GM11168 (cell line): ENCODE measurements around the gene ARHGEF25.
"Not testable (repeated sequence)": the region's sequence is repeated elsewhere in the genome, so short reads cannot be mapped to it uniquely, and the experiment has no call there.

ENCODE experiments used
- in situ Hi-C: fragments of 300-500 bp; cut with MboI; formaldehyde crosslinking; loops from one replicate; pipeline ENCODE4 v1.12.0; 2022; ENCODE audit warnings: low sequenced_read_pairs; ENCODE audit not compliant: unreplicated experiment

Gene ARHGEF25

DNA sequence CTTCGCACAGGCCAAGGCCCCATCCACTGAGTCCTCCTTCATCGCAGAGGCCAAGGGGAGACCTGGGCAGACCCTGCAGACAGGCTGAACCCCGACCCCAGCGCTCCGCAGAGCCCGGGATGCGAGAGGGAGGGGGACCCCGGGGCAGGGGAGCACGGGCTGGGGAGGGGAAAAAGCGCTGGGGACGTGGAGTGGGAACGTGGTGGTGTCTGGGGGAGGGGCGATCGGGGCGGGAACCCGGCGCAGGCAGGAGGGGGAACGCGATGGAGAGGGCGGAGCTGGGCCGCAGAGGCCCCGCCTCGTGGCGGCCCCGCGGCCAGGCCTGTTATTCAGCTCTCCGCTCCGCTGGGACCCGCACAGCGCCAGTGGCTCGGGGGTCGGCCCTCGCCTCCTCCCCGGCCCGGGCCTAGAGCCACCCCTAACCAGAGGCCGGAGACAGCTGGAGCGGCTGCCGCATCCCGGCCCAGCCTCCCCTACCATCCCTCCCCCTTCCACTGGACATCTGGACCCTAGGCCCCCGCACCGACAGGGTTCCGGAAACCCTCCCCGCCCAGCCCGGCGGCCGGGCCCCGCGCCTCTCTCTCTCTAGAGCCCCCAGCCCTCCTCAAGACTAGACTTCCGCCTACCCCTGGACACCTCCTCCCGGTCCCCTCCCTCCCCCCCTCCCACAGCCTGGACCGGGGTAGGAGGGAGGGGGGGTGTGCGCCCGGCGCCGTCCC is at the start of gene ARHGEF25:
Gene ARHGEF25, plus strand, starts transcription at position 328 of the 719 bp plus-strand sequence. CDS start 460 bp downstream, outside the sequence.
- in situ Hi-C loops: no loop called here

DNA sequence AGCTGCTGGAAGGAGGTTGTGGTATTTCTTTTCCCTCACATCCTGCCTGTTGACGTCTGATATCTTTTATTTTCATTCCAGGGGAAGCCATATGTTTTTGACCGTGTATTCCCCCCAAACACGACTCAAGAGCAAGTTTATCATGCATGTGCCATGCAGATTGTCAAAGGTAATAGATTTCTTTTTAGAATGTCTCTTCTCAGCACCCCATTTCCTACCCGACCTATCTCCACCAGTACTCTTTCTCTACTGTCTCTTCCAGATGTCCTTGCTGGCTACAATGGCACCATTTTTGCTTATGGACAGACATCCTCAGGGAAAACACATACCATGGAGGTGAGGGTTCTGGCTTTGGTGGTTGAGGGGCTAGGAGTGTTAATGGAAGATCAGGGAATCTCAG is 47.9 kb upstream of the ARHGEF25 start:
- in situ Hi-C loops: no loop called here

GRCh38 chr12:57564178-57564740 is 47.0 kb upstream of the ARHGEF25 start:
- in situ Hi-C loops: no loop called here

GRCh38 chr12:57568838-57569237 is 42.4 kb upstream of the ARHGEF25 start:
- in situ Hi-C loops: no loop called here

GRCh38 chr12:57569858-57570257 is 41.4 kb upstream of the ARHGEF25 start:
- in situ Hi-C loops: no loop called here

DNA sequence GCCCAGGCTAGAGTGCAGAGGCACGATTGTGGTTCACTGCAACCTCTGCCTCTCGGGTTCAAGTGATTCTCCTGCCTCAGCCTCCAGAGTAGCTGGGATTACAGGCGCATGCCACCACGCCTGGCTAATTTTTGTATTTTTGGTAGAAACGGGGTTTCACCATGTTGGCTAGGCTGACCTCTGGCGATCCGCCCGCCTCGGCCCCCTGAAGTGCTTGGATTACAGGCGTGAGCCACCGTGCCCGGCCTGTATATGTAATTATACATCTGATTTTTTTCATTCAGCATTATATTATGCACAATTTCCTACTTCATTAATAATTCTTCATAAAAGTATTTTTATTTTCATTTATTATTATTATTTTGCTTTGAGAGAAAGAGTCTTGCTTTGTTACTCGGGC is 40.8 kb upstream of the ARHGEF25 start:
- in situ Hi-C loops: not testable (repeated sequence)

- in situ Hi-C loops: no loop called here
Measured at GRCh38 chr12:57571926-57572762, 39.1 kb upstream of the ARHGEF25 start.

GRCh38 chr12:57574795-57575194 is 36.4 kb upstream of the ARHGEF25 start:
- in situ Hi-C loops: no loop called here

DNA sequence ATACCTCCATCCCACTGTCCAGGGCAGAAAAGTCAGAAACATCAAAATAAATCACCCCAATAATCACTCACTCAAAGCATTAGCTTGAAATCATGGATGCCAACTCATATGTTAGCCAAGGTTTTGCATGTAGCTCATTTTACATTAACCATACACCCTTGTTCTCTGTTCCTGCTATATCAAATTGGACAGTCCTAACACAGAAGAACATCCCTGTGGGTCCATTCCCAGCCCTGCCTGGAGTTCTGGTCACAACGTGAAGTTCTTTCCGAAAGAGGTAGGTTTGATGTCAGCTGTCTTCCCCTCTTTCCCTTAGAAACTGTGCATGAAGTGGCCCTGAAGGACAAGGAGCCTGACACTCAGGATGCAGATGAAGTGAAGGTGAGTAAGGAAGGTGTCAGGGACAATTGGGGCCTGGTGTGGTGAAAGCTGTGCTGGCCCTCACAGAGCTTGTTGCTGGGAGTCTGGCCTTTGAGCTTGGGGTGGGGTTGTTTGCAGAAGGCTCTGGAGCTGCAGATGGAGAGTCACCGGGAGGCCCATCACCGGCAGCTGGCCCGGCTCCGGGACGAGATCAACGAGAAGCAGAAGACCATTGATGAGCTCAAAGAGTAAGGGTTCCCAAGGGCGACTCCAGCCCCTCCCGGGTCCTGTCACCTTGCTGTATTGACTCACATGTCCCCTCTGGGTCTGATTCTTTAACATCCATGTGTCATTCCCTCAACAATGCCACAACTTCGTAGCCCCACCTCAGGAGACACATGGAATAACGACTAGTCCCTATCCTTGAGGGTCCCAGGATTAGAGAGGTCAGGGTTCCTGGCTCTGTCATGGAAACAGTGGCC is 35.2 kb upstream of the ARHGEF25 start:
- in situ Hi-C loops: no loop called here

DNA sequence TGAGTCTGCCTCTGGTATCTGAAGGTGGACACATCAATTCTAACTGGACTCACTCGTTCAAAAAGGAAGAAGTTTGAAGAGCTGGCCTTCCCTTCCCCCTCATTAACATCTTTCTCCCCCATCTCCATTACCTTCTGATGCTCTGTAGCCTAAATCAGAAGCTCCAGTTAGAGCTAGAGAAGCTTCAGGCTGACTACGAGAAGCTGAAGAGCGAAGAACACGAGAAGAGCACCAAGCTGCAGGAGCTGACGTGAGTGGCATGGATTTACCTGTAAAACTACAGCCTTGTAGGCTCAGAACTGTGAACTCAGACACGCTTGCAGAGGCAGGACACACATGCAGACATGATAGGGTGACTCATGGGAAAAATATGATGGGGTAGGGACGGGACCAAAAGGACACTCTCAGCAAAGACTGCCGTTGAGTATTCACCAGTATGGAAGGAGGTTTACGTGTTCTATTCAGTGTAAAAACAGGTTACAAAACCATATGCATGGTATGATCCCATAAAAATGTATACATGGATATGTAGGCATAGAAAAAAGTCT is 34.5 kb upstream of the ARHGEF25 start:
- in situ Hi-C loops: no loop called here

GRCh38 chr12:57577981-57578758 is 33.1 kb upstream of the ARHGEF25 start:
- in situ Hi-C loops: no loop called here

GRCh38 chr12:57579011-57579410 is 32.2 kb upstream of the ARHGEF25 start:
- in situ Hi-C loops: no loop called here

GRCh38 chr12:57579677-57580465 is 31.4 kb upstream of the ARHGEF25 start:
- in situ Hi-C loops: no loop called here

GRCh38 chr12:57580466-57580795 is 30.8 kb upstream of the ARHGEF25 start:
- in situ Hi-C loops: no loop called here

DNA sequence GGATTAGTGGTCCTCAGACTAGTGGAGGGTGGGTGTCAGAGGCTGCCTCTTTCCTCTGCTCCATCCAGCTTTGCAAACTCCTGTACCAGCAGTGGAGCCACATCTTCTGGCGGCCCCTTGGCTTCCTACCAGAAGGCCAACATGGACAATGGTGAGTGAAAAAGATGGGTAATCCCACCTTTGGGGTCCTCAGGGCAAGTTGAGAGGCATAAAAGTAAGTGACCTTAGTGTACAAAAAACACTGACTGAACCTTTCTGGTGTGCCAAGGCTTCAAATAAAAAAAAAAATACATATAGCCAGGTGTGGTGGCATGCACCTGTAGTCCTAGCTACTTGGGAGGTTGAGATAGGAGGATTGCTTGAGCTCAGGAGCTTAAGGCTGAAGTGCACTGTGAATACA is 29.4 kb upstream of the ARHGEF25 start:
- in situ Hi-C loops: no loop called here

DNA sequence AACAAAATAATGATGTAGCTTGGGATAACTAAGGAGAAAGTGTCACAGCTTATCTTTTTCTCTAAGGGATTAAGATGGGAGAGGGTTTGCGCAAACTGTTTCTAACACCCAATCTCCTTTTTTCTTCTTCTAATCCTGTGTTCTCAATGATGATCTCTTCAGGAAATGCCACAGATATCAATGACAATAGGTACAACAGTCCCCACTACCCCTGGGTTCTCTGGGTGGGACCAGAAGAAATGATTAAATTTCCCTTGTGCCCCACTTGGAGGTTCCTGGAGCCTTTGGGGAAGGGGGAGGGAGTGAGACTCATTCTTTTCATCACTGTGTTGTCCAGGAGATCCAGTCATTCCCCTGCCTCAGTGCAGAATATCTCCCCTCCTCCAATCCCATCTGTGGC is 28.8 kb upstream of the ARHGEF25 start:
- in situ Hi-C loops: no loop called here

- in situ Hi-C loops: no loop called here
Measured at GRCh38 chr12:57583008-57583831, 28.0 kb upstream of the ARHGEF25 start.

DNA sequence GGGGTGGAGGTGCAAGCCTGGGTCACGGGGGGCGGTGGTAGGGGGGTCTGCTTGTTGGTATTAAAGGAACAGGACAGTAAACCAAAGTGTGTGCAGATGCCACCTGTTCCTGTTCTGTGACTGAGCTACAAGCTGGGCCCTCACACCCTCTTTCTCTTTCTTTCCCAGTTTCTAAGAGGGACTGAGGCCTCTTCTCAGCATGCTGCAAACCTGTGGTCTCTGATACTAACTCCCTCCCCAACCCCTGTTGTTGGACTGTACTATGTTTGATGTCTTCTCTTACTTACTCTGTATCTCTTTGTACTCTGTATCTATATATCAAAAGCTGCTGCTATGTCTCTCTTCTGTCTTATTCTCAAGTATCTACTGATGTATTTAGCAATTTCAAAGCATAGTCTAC is 27.2 kb upstream of the ARHGEF25 start:
- in situ Hi-C loops: no loop called here
